Chondrocyte (in vitro differentiated cells): ENCODE data around the gene MYADM. TPM values are rescaled to one million over a fixed set of nuclear protein-coding genes. Genes with fewer than 3 reads are reported as not detected.

Experiments used
- DNase-seq: peaks from one replicate; pipeline ENCODE4 v3.0.0; 2021; ENCODE audit warnings: mixed read lengths, low spot score
- H3K27ac Mint-ChIP-seq: one replicate; pipeline ENCODE4 v1.8.0; 2021; ENCODE audit warnings: mild to moderate bottlenecking, moderate library complexity, mixed read lengths; ENCODE audit not compliant: unreplicated experiment
- H3K27me3 Mint-ChIP-seq: 2 replicates; pipeline ENCODE4 v1.8.0; 2021; ENCODE audit warnings: low read depth, mixed read lengths
- H3K36me3 Mint-ChIP-seq: 2 replicates; pipeline ENCODE4 v1.8.0; 2021; ENCODE audit warnings: low read depth, mixed read lengths
- H3K4me1 Mint-ChIP-seq: 2 replicates; pipeline ENCODE4 v1.8.0; 2021; ENCODE audit warnings: low read depth, mild to moderate bottlenecking, mixed read lengths
- H3K4me3 Mint-ChIP-seq: one replicate; pipeline ENCODE4 v1.8.0; 2021; ENCODE audit warnings: mild to moderate bottlenecking, moderate library complexity, mixed read lengths; ENCODE audit not compliant: unreplicated experiment
- H3K9me3 Mint-ChIP-seq: 2 replicates; pipeline ENCODE4 v1.8.0; 2021; ENCODE audit warnings: low read depth, mixed read lengths
- total RNA-seq: library from RNA; stranded (reverse); gene quantifications from 3 replicates; pipeline ENCODE4 v1.2.1, GENCODE V29; 2021
- TF ChIP-seq, protein P1 (sequence below): fragments of 200-600 bp; sonication (generic); IDR thresholded peaks from 2 replicates; pipeline ENCODE4 v1.5.0; 2021; ENCODE audit warnings: antibody characterized with exemption, mild to moderate bottlenecking, moderate library complexity

The MYADM gene
- total RNA-seq, 1 donor from 2014 or later = 292 TPM

DNA sequence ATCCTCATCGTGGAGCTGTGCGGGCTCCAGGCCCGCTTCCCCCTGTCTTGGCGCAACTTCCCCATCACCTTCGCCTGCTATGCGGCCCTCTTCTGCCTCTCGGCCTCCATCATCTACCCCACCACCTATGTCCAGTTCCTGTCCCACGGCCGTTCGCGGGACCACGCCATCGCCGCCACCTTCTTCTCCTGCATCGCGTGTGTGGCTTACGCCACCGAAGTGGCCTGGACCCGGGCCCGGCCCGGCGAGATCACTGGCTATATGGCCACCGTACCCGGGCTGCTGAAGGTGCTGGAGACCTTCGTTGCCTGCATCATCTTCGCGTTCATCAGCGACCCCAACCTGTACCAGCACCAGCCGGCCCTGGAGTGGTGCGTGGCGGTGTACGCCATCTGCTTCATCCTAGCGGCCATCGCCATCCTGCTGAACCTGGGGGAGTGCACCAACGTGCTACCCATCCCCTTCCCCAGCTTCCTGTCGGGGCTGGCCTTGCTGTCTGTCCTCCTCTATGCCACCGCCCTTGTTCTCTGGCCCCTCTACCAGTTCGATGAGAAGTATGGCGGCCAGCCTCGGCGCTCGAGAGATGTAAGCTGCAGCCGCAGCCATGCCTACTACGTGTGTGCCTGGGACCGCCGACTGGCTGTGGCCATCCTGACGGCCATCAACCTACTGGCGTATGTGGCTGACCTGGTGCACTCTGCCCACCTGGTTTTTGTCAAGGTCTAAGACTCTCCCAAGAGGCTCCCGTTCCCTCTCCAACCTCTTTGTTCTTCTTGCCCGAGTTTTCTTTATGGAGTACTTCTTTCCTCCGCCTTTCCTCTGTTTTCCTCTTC is 6.3 kb downstream of the MYADM start:
- H3K27me3 Mint-ChIP-seq = no peaks in the 10 kb centered on the region
- DNase-seq = peak; percentile 86
- H3K9me3 Mint-ChIP-seq = no peaks in the 10 kb centered on the region
- peak overlapping the region; percentile 80 for H3K27ac Mint-ChIP-seq
- TF ChIP-seq, protein P1, sequence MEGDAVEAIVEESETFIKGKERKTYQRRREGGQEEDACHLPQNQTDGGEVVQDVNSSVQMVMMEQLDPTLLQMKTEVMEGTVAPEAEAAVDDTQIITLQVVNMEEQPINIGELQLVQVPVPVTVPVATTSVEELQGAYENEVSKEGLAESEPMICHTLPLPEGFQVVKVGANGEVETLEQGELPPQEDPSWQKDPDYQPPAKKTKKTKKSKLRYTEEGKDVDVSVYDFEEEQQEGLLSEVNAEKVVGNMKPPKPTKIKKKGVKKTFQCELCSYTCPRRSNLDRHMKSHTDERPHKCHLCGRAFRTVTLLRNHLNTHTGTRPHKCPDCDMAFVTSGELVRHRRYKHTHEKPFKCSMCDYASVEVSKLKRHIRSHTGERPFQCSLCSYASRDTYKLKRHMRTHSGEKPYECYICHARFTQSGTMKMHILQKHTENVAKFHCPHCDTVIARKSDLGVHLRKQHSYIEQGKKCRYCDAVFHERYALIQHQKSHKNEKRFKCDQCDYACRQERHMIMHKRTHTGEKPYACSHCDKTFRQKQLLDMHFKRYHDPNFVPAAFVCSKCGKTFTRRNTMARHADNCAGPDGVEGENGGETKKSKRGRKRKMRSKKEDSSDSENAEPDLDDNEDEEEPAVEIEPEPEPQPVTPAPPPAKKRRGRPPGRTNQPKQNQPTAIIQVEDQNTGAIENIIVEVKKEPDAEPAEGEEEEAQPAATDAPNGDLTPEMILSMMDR = no peak
- no peak overlapping the region for H3K4me3 Mint-ChIP-seq
- peaks cover 47% of the 10 kb centered on the region for H3K4me1 Mint-ChIP-seq
- H3K36me3 Mint-ChIP-seq = peaks cover 34% of the 10 kb centered on the region

DNA sequence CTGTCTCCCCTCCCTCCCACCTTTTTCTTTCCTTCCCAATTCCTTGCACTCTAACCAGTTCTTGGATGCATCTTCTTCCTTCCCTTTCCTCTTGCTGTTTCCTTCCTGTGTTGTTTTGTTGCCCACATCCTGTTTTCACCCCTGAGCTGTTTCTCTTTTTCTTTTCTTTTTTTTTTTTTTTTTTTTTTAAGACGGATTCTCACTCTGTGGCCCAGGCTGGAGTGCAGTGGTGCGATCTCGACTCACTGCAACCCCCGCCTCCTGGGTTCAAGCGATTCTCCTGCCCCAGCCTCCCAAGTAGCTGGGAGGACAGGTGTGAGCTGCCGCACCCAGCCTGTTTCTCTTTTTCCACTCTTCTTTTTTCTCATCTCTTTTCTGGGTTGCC is 6.9 kb downstream of the MYADM start:
- H3K4me1 Mint-ChIP-seq = peaks cover 48% of the 10 kb centered on the region
- peak overlapping the region; percentile 80 for H3K27ac Mint-ChIP-seq
- no peaks in the 10 kb centered on the region for H3K27me3 Mint-ChIP-seq
- TF ChIP-seq, protein P1 = no peak
- peaks cover 34% of the 10 kb centered on the region for H3K36me3 Mint-ChIP-seq
- H3K9me3 Mint-ChIP-seq = no peaks in the 10 kb centered on the region
- no peak overlapping the region for H3K4me3 Mint-ChIP-seq
- DNase-seq = no peak

DNA sequence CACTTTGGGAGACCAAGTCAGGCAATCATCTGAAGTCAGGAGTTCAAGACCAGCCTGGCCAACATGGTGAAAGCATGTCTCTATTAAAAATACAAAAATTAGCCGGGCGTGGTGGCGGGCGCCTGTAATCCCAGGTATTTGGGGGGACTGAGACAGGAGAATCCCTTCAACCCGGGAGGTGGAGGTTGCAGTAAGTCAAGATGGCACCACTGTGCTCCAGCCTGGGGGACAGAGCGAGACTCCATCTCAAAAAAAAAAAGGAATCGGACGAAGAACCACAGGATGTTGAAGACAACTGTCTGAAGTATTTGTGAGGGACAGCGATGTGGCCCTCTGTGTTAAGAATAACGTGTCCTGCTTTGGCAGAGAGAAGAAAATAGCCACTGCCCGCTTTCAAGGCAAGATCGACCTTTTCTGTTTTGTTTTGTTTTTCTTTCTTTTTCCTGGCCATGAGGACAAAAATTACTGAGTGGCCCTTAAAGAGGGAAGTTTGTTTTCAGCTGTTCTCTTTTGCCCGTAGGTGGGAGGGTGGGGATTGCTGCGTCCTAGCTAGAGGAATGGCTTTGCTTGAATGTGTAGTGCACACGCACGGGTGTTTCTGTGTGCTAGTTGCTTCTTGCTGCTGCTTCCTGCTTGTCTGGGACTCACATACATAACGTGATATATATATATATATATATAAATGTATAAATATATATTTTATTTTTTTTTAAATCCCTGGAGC is 8.1 kb downstream of the MYADM start:
- H3K27me3 Mint-ChIP-seq = no peaks in the 10 kb centered on the region
- peak overlapping the region; percentile 36 for H3K27ac Mint-ChIP-seq
- H3K4me1 Mint-ChIP-seq = peaks cover 44% of the 10 kb centered on the region
- H3K4me3 Mint-ChIP-seq = no peak overlapping the region
- H3K36me3 Mint-ChIP-seq = peaks cover 33% of the 10 kb centered on the region
- no peak for DNase-seq
- H3K9me3 Mint-ChIP-seq = no peaks in the 10 kb centered on the region
- TF ChIP-seq, protein P1 = no peak

DNA sequence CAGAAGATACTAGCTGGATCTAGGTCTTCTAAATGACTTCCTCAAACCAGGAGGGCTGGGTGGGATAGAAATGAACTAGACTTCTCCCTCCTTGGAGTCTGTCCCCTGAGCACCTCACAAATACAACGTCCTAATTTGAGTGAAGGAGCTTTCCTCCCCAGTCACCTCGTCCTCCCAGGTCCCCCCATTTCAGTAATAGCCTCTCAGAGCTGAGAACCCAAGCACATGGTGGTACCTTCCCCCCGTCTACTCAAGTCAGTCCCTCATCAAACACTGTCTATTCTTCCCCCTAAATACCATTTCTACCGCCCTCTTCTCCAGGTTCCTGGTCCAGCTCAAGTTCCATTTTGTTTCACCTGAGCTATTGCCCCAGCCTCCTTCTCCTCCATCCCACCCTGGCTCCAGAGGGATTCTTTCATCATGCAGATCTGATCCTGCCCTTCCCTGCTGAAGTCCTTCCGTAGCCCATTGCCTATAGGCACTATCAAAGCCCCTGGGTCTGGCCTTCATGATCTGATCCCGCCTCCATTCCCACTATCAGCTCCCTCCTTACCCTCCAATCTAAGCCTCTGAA is 9.1 kb downstream of the MYADM start:
- Mint-ChIP-seq H3K27me3 (no peaks in the 10 kb centered on the region), H3K27ac (peak overlapping the region; percentile 36), H3K4me3 (no peak overlapping the region), H3K9me3 (no peaks in the 10 kb centered on the region), H3K36me3 (peaks cover 26% of the 10 kb centered on the region), H3K4me1 (peaks cover 37% of the 10 kb centered on the region)
- DNase-seq = no peak
- TF ChIP-seq, protein P1 = no peak

DNA sequence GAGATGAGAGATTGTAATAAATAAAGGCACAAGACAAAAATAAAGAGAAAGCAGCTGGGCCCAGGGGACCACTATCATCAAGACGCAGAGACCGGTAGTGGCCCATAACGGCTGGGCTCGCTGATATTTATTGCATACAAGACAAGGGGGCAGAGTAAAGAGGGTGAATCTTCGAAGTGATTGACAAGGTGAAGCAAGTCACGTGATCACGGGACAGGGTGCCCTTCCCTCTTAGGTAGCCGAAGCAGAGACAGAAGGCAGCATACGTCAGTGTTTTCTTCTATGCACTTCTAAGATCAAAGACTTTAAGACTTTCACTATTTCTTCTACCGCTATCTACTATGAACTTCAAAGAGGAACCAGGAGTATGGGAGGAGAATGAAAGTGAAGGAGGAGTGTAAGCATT is 9.7 kb downstream of the MYADM start:
- peaks cover 26% of the 10 kb centered on the region for H3K36me3 Mint-ChIP-seq
- peaks cover 36% of the 10 kb centered on the region for H3K4me1 Mint-ChIP-seq
- no peak for DNase-seq
- peak overlapping the region; percentile 36 for H3K27ac Mint-ChIP-seq
- peaks cover 2% of the 10 kb centered on the region for H3K27me3 Mint-ChIP-seq
- no peaks in the 10 kb centered on the region for H3K9me3 Mint-ChIP-seq
- TF ChIP-seq, protein P1 = no peak
- no peak overlapping the region for H3K4me3 Mint-ChIP-seq
